ENCODE data around the gene PXT1. TPM values are rescaled to one million over a fixed set of nuclear protein-coding genes. Genes with fewer than 3 reads are reported as not detected.

Gene PXT1
- total and polyA plus RNA-seq, 8 donors: not detected

GRCh38 chr6:36372088-36372487 is 70.6 kb downstream of the PXT1 start:
- 94 to 97% (median 95%) methylated on average over 6 of the region's 6 CpGs for WGBS, 5 donors
- no peak overlapping the region for H3K27ac ChIP-seq
- no peak for DNase-seq

GRCh38 chr6:36371211-36371610 is 71.4 kb downstream of the PXT1 start:
- intact Hi-C loops (cut with DNase I; ENCODE audit: low total_unique reads): no loop called here
- Histone ChIP-seq H3K9me3 (no peaks in the 10 kb centered on the region), H3K4me1 (no peaks in the 10 kb centered on the region), H3K4me3 (no peak overlapping the region), H3K27me3 (no peaks in the 10 kb centered on the region), H3K36me3 (peaks cover 0 to 37% (median 8%) of the 10 kb centered on the region in 4 donors), H3K27ac (no peak overlapping the region)
- no peak for DNase-seq
- WGBS, 5 donors: 92 to 96% (median 95%) methylated on average over 4 to 9 of the region's 9 CpGs
- no peak for TF ChIP-seq EP300 (IDR thresholded peaks at IDR 0.05)
- no peak for TF ChIP-seq CTCF (IDR thresholded peaks at IDR 0.05)
- TF ChIP-seq POLR2AphosphoS5 (IDR thresholded peaks at IDR 0.05): no peak
- no peak for TF ChIP-seq POLR2A (IDR thresholded peaks at IDR 0.05)

More at GRCh38 chr6:36372088-36372487, 70.6 kb downstream of the PXT1 start:
- TF ChIP-seq CTCF (IDR thresholded peaks at IDR 0.05) (no peak), POLR2AphosphoS5 (IDR thresholded peaks at IDR 0.05) (no peak), POLR2A (IDR thresholded peaks at IDR 0.05) (no peak), EP300 (IDR thresholded peaks at IDR 0.05) (no peak)
- no peak overlapping the region for H3K4me3 ChIP-seq
- intact Hi-C loops (cut with DNase I; ENCODE audit: low total_unique reads): no loop called here
- peaks cover 0 to 35% (median 6%) of the 10 kb centered on the region in 4 donors for H3K36me3 ChIP-seq
- H3K9me3 ChIP-seq: no peaks in the 10 kb centered on the region
- no peaks in the 10 kb centered on the region for H3K4me1 ChIP-seq
- H3K27me3 ChIP-seq: no peaks in the 10 kb centered on the region

GRCh38 chr6:36370638-36371037 is 72.0 kb downstream of the PXT1 start:
- TF ChIP-seq EP300 (IDR thresholded peaks at IDR 0.05): no peak
- TF ChIP-seq CTCF (IDR thresholded peaks at IDR 0.05): no peak
- TF ChIP-seq POLR2A (IDR thresholded peaks at IDR 0.05): no peak
- no peak for TF ChIP-seq POLR2AphosphoS5 (IDR thresholded peaks at IDR 0.05)
- Histone ChIP-seq H3K9me3 (no peaks in the 10 kb centered on the region), H3K4me3 (no peak overlapping the region), H3K27ac (no peak overlapping the region), H3K27me3 (no peaks in the 10 kb centered on the region), H3K36me3 (peaks cover 0 to 33% (median 8%) of the 10 kb centered on the region in 4 donors), H3K4me1 (no peaks in the 10 kb centered on the region)
- intact Hi-C loops (cut with DNase I; ENCODE audit: low total_unique reads): no loop called here
- no peak for DNase-seq
- WGBS, 5 donors: 91 to 95% (median 94%) methylated on average over 2 of the region's 2 CpGs

GRCh38 chr6:36368921-36369865 is 73.5 kb downstream of the PXT1 start:
- WGBS, 5 donors: 81 to 89% (median 88%) methylated on average over 14 of the region's 14 CpGs

More at GRCh38 chr6:36368921-36369865, 73.5 kb downstream of the PXT1 start:
- Histone ChIP-seq H3K27me3 (no peaks in the 10 kb centered on the region), H3K36me3 (peaks cover 0 to 31% (median 8%) of the 10 kb centered on the region in 4 donors), H3K4me1 (peaks cover 0 to 13% (median 0%) of the 10 kb centered on the region in 4 donors), H3K9me3 (no peaks in the 10 kb centered on the region), H3K27ac (no peak overlapping the region), H3K4me3 (no peak overlapping the region)
- TF ChIP-seq EP300 (IDR thresholded peaks at IDR 0.05) (no peak), POLR2AphosphoS5 (IDR thresholded peaks at IDR 0.05) (no peak), POLR2A (IDR thresholded peaks at IDR 0.05) (no peak), CTCF (IDR thresholded peaks at IDR 0.05) (no peak)
- no peak for DNase-seq
- intact Hi-C loops (cut with DNase I; ENCODE audit: low total_unique reads): no loop called here
